K562 (cell line): ENCODE data around the gene NTSR1. TPM values are rescaled to one million over a fixed set of nuclear protein-coding genes. Genes with fewer than 3 reads are reported as not detected.

Experiments used
- ADNP ChIP-seq: fragments of 200-800 bp; sonication (Bioruptor generic); IDR thresholded peaks from 2 replicates; pipeline ENCODE4 v1.6.1; 2016; ENCODE audit warnings: missing genetic modification characterization, missing compliant biosample characterization
- GATAD2B ChIP-seq: fragments of 450-650 bp; IDR thresholded peaks from 2 replicates; pipeline ENCODE4 v1.6.1; 2017; ENCODE audit warnings: mild to moderate bottlenecking, borderline replicate concordance
- IRF2 ChIP-seq: sonication (generic); formaldehyde crosslinking; IDR thresholded peaks from 2 replicates; pipeline ENCODE4 v1.8.1; 2022; ENCODE audit warnings: mild to moderate bottlenecking, missing genetic modification reagents
- JUND ChIP-seq, 2 experiments: IDR thresholded peaks; 2 replicates in 1 of 2; 3 replicates in 1 of 2; pipeline ENCODE4 v1.6.1; 2011; ENCODE audit warnings: borderline replicate concordance in 2 of 2, low read depth in 2 of 2, low read length in 2 of 2, improper control_type of control experiment in 1 of 2, missing biosample characterization in 1 of 2, missing genetic modification characterization in 1 of 2, missing genetic modification reagents in 1 of 2
- KLF10 ChIP-seq: fragments of 250-450 bp; sonication (Bioruptor Pico); IDR thresholded peaks from 2 replicates; pipeline ENCODE4 v1.6.1; 2021; ENCODE audit warnings: matching md5 sums
- MYNN ChIP-seq, 2 experiments: sonication (generic); formaldehyde crosslinking in 1 of 2; IDR thresholded peaks; 2 replicates each; pipeline versions ENCODE4 v1.5.0 to v1.6.1; 2016 to 2020; ENCODE audit warnings: antibody characterized with exemption in 1 of 2, missing genetic modification reagents in 1 of 2
- PHF8 ChIP-seq: fragments of 200-600 bp; sonication (generic); IDR thresholded peaks from 2 replicates; pipeline ENCODE4 v1.6.1; 2012; ENCODE audit warnings: mixed run types, mild to moderate bottlenecking, inconsistent platforms, low read length, moderate library complexity, borderline replicate concordance
- SMAD2 ChIP-seq: fragments of 150-350 bp; IDR thresholded peaks from 2 replicates; pipeline ENCODE4 v1.6.1; 2014; ENCODE audit warnings: low read depth, mild to moderate bottlenecking, low read length
- THAP7 ChIP-seq: fragments of 250-450 bp; sonication (Bioruptor Pico); IDR thresholded peaks from 2 replicates; pipeline ENCODE4 v1.5.0; 2021
- ZNF696 ChIP-seq: fragments of 250-450 bp; sonication (Bioruptor Pico); conservative IDR thresholded peaks from 2 replicates; pipeline ENCODE4 v1.4.0; 2020; ENCODE audit warnings: mild to moderate bottlenecking, moderate library complexity
- polyA plus RNA-seq, 8 experiments: library from polyadenylated mRNA; depleted of rRNA in 4 of 8; stranded (reverse) in 5 of 8; unstranded in 3 of 8; fragments of >200 nt; fragmentation: Nextera tagmentation in 2 of 8; fragmentation: Illumina TruSeq in 1 of 8; extraction: Ambion mirVana in 2 of 8; extraction: Trizol in 1 of 8; gene quantifications; 2 replicates each; pipeline versions ENCODE4 v1.2.1 to v1.2.3, GENCODE V29; 2011 to 2014; ENCODE audit warnings: inconsistent platforms in 1 of 8, missing spikeins in 1 of 8
- total RNA-seq, 7 experiments: library from RNA; depleted of rRNA in 6 of 7; stranded (reverse); fragments of >200 nt in 6 of 7; fragmentation: Illumina TruSeq in 2 of 7; extraction: Trizol in 2 of 7; gene quantifications; 2 replicates each; pipeline versions ENCODE4 v1.2.1 to v1.2.3, GENCODE V29; 2011 to 2021; ENCODE audit warnings: low replicate concordance in 1 of 7
- TF ChIP-seq, protein P1 (sequence below): fragments of 200-600 bp; sonication (generic); IDR thresholded peaks from one replicate; pipeline ENCODE4 v1.6.1; 2012; ENCODE audit warnings: mild to moderate bottlenecking, low read depth, low read length, inconsistent platforms
- TF ChIP-seq, protein P2 (sequence below): IDR thresholded peaks from 3 replicates; pipeline ENCODE4 v1.6.1; 2011; ENCODE audit warnings: borderline replicate concordance, mild to moderate bottlenecking, moderate library complexity; ENCODE audit not compliant: insufficient read length; ENCODE audit errors: extremely low read depth

Gene NTSR1
- total and polyA plus RNA-seq, 9 of the 15 experiments (the other 6 are each of a cell fraction or from before 2014, with no cell fraction given): 0.04 to 0.40 (median 0.13) TPM; not detected in 3

DNA sequence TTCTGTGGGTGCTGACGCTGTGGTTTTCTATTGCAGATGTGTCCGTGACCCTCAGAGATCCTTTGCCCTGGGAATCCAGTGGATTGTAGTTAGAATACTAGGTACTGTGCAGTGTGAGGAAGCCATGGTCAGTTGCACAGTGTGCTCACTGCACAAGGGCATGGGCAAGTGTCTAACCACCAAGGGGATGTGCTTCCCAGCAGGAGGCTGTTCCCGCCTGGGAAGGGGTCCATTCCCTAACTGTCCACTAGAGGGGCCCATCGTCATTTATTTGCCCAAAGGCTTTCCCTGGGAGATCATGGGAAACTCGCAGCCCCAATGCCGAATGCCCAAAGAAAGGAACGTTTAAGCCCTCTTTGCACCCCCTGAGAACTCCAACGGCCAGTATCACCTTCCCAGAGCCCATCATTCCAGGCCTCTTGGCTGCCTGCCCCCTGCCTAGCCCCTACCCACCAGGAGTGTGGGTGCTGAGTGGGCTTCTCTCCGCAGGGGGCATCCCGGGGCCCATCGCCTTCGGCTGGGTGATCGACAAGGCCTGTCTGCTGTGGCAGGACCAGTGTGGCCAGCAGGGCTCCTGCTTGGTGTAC lies 40.1 kb upstream of the NTSR1 start (continued):
- TF ChIP-seq, protein P1, sequence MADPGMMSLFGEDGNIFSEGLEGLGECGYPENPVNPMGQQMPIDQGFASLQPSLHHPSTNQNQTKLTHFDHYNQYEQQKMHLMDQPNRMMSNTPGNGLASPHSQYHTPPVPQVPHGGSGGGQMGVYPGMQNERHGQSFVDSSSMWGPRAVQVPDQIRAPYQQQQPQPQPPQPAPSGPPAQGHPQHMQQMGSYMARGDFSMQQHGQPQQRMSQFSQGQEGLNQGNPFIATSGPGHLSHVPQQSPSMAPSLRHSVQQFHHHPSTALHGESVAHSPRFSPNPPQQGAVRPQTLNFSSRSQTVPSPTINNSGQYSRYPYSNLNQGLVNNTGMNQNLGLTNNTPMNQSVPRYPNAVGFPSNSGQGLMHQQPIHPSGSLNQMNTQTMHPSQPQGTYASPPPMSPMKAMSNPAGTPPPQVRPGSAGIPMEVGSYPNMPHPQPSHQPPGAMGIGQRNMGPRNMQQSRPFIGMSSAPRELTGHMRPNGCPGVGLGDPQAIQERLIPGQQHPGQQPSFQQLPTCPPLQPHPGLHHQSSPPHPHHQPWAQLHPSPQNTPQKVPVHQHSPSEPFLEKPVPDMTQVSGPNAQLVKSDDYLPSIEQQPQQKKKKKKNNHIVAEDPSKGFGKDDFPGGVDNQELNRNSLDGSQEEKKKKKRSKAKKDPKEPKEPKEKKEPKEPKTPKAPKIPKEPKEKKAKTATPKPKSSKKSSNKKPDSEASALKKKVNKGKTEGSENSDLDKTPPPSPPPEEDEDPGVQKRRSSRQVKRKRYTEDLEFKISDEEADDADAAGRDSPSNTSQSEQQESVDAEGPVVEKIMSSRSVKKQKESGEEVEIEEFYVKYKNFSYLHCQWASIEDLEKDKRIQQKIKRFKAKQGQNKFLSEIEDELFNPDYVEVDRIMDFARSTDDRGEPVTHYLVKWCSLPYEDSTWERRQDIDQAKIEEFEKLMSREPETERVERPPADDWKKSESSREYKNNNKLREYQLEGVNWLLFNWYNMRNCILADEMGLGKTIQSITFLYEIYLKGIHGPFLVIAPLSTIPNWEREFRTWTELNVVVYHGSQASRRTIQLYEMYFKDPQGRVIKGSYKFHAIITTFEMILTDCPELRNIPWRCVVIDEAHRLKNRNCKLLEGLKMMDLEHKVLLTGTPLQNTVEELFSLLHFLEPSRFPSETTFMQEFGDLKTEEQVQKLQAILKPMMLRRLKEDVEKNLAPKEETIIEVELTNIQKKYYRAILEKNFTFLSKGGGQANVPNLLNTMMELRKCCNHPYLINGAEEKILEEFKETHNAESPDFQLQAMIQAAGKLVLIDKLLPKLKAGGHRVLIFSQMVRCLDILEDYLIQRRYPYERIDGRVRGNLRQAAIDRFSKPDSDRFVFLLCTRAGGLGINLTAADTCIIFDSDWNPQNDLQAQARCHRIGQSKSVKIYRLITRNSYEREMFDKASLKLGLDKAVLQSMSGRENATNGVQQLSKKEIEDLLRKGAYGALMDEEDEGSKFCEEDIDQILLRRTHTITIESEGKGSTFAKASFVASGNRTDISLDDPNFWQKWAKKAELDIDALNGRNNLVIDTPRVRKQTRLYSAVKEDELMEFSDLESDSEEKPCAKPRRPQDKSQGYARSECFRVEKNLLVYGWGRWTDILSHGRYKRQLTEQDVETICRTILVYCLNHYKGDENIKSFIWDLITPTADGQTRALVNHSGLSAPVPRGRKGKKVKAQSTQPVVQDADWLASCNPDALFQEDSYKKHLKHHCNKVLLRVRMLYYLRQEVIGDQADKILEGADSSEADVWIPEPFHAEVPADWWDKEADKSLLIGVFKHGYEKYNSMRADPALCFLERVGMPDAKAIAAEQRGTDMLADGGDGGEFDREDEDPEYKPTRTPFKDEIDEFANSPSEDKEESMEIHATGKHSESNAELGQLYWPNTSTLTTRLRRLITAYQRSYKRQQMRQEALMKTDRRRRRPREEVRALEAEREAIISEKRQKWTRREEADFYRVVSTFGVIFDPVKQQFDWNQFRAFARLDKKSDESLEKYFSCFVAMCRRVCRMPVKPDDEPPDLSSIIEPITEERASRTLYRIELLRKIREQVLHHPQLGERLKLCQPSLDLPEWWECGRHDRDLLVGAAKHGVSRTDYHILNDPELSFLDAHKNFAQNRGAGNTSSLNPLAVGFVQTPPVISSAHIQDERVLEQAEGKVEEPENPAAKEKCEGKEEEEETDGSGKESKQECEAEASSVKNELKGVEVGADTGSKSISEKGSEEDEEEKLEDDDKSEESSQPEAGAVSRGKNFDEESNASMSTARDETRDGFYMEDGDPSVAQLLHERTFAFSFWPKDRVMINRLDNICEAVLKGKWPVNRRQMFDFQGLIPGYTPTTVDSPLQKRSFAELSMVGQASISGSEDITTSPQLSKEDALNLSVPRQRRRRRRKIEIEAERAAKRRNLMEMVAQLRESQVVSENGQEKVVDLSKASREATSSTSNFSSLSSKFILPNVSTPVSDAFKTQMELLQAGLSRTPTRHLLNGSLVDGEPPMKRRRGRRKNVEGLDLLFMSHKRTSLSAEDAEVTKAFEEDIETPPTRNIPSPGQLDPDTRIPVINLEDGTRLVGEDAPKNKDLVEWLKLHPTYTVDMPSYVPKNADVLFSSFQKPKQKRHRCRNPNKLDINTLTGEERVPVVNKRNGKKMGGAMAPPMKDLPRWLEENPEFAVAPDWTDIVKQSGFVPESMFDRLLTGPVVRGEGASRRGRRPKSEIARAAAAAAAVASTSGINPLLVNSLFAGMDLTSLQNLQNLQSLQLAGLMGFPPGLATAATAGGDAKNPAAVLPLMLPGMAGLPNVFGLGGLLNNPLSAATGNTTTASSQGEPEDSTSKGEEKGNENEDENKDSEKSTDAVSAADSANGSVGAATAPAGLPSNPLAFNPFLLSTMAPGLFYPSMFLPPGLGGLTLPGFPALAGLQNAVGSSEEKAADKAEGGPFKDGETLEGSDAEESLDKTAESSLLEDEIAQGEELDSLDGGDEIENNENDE: no peak
- no peak for TF ChIP-seq ADNP (tag)
- peak; percentile 54; the same call in 1 of the 2 replicates for TF ChIP-seq MYNN (IDR thresholded peaks at IDR 0.05)
- TF ChIP-seq MYNN (CRISPR knock-in tag; IDR thresholded peaks at IDR 0.05): no peak
- no peak for TF ChIP-seq ZNF696 (CRISPR knock-in tag)
- TF ChIP-seq IRF2: no peak
- 0 out of 2 replicates have a peak, but pooled peaks have one; percentile 13 for TF ChIP-seq JUND (IDR thresholded peaks at IDR 0.05; ENCODE audit: borderline replicate concordance, low read depth, low read length)
- no peak for TF ChIP-seq JUND (tag; IDR thresholded peaks at IDR 0.05; ENCODE audit: borderline replicate concordance, low read depth, low read length)
- TF ChIP-seq SMAD2: no peak
- TF ChIP-seq, protein P2, sequence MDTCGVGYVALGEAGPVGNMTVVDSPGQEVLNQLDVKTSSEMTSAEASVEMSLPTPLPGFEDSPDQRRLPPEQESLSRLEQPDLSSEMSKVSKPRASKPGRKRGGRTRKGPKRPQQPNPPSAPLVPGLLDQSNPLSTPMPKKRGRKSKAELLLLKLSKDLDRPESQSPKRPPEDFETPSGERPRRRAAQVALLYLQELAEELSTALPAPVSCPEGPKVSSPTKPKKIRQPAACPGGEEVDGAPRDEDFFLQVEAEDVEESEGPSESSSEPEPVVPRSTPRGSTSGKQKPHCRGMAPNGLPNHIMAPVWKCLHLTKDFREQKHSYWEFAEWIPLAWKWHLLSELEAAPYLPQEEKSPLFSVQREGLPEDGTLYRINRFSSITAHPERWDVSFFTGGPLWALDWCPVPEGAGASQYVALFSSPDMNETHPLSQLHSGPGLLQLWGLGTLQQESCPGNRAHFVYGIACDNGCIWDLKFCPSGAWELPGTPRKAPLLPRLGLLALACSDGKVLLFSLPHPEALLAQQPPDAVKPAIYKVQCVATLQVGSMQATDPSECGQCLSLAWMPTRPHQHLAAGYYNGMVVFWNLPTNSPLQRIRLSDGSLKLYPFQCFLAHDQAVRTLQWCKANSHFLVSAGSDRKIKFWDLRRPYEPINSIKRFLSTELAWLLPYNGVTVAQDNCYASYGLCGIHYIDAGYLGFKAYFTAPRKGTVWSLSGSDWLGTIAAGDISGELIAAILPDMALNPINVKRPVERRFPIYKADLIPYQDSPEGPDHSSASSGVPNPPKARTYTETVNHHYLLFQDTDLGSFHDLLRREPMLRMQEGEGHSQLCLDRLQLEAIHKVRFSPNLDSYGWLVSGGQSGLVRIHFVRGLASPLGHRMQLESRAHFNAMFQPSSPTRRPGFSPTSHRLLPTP: no peak
- TF ChIP-seq GATAD2B: no peak
- no peak for TF ChIP-seq KLF10 (CRISPR knock-in tag)
- TF ChIP-seq PHF8: no peak
- no peak for TF ChIP-seq THAP7 (CRISPR knock-in tag)
